Progenitor cell of endocrine pancreas (in vitro differentiated cells): ENCODE measurements around the gene GALK1. TPM values are rescaled to one million over a fixed set of nuclear protein-coding genes. Genes with fewer than 3 reads are reported as not detected.
A peak's percentile ranks its signal among the peaks of the same experiment; 100 is the strongest.

ENCODE experiments used
- DNase-seq: peaks from one replicate; pipeline ENCODE4 v3.0.0; 2021; ENCODE audit warnings: low spot score; ENCODE audit not compliant: unreplicated experiment
- H3K27ac Mint-ChIP-seq: 2 replicates; pipeline ENCODE4 v1.8.0; 2021; ENCODE audit warnings: mild to moderate bottlenecking, moderate library complexity, mixed read lengths
- H3K27me3 Mint-ChIP-seq: 2 replicates; pipeline ENCODE4 v1.8.0; 2021; ENCODE audit warnings: mixed read lengths
- H3K36me3 Mint-ChIP-seq: 2 replicates; pipeline ENCODE4 v1.8.0; 2022; ENCODE audit warnings: mixed read lengths; ENCODE audit not compliant: insufficient read depth
- H3K4me1 Mint-ChIP-seq: 2 replicates; pipeline ENCODE4 v1.8.0; 2021; ENCODE audit warnings: low read depth, mixed read lengths
- H3K4me3 Mint-ChIP-seq: 2 replicates; pipeline ENCODE4 v1.8.0; 2021; ENCODE audit warnings: low read depth, mild to moderate bottlenecking, moderate library complexity, mixed read lengths
- H3K9me3 Mint-ChIP-seq: 2 replicates; pipeline ENCODE4 v1.8.0; 2021; ENCODE audit warnings: low read depth, mixed read lengths
- CTCF ChIP-seq: fragments of 200-600 bp; sonication (generic); IDR thresholded peaks from one replicate; pipeline ENCODE4 v1.5.0; 2021; ENCODE audit warnings: antibody characterized with exemption, mild to moderate bottlenecking; ENCODE audit not compliant: unreplicated experiment
- total RNA-seq: library from RNA; stranded (reverse); gene quantifications from 2 replicates; pipeline ENCODE4 v1.2.1, GENCODE V29; 2021

GALK1 gene
- total RNA-seq, 1 donor from 2014 or later = 11.2 TPM

GRCh38 chr17:75752405-75752709, 12.6 kb downstream of the GALK1 start:
- Mint-ChIP-seq H3K9me3 (no peaks in the 10 kb centered on the region), H3K27ac (no peak overlapping the region), H3K4me3 (no peak overlapping the region), H3K36me3 (no peaks in the 10 kb centered on the region), H3K4me1 (peaks cover 3% of the 10 kb centered on the region), H3K27me3 (peaks cover 9% of the 10 kb centered on the region)
- DNase-seq = no peak
- TF ChIP-seq CTCF = no peak

DNA sequence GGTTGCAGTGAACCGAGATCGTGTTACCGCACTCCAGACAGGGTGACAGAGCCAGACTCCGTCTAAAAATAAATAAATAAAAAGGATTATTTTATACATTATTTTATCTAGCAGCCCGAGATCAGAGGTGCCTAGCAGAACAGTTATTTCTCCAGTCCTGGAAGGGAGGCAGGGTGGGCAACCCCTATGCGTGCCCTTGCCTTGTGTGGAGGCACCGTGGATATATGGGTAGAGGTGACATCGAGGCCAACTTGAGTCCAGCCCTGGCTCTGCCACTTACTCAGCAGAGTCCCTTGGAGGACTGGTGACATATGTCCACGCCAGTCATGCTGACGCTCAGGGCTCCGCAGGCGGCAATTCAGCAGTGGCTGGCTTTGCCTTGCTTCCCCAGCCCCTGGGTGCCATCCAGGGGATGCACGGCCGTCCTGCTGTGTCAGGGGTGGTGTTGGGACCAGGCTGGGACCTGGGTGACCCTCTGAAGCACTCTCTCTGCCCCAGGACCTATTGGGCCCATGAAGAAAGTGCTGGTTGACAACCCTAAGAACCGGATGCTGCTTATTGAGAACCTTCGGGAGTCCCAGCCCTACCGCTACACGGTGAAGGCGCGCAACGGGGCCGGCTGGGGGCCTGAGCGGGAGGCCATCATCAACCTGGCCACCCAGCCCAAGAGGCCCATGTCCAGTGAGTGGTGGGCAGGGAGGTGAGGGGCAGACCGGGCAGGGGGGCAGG, 13.2 kb downstream of the GALK1 start:
- TF ChIP-seq CTCF = no peak
- Mint-ChIP-seq H3K9me3 (no peaks in the 10 kb centered on the region), H3K4me3 (no peak overlapping the region), H3K4me1 (peaks cover 3% of the 10 kb centered on the region), H3K27me3 (peaks cover 9% of the 10 kb centered on the region), H3K27ac (no peak overlapping the region), H3K36me3 (no peaks in the 10 kb centered on the region)
- DNase-seq = no peak

GRCh38 chr17:75750661-75751423, 14.2 kb downstream of the GALK1 start:
- Mint-ChIP-seq H3K36me3 (no peaks in the 10 kb centered on the region), H3K4me3 (no peak overlapping the region), H3K27me3 (peaks cover 9% of the 10 kb centered on the region), H3K27ac (no peak overlapping the region), H3K4me1 (peaks cover 3% of the 10 kb centered on the region), H3K9me3 (no peaks in the 10 kb centered on the region)
- no peak for DNase-seq
- no peak for TF ChIP-seq CTCF

DNA sequence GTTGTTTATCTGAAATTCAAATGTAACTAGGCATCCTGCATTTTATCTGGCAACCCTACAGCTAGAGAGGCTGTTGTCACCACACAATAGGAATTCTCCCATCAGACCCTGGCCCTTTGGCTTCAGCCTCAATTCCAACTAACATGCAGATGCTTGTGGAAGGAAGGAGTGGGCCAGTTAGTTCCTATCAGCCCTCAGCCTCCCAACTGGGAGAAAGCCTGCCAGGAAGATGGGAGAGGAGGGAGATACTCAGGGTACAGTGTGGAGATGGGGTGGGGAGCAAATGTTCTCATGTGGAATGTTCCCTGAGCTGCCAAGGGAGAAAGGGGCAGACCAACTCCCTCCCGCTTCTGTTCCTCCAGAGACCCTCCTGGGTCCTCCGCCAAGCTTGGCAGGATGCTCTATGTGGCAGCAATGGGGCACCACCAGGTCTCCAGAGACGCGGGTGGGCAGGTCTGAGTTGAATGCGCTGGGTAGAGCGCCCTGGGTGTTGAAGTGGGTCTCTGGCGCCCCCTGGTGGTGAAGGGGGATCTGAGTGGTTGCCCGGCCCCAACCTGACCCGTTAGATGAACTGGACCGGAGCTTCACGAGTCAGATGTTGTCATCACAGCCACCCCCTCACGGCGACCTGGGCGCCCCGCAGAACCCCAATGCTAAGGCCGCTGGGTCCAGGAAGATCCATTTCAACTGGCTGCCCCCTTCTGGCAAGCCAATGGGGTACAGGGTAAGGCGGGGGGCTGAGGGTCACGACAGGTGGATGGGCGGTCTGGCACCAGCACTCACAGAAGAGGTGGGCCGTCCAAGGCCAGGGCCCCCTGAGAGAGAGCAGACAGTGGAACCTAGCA, 15.2 kb downstream of the GALK1 start:
- Mint-ChIP-seq H3K4me1 (peaks cover 3% of the 10 kb centered on the region), H3K27me3 (peaks cover 8% of the 10 kb centered on the region), H3K36me3 (no peaks in the 10 kb centered on the region), H3K27ac (no peak overlapping the region), H3K4me3 (no peak overlapping the region), H3K9me3 (no peaks in the 10 kb centered on the region)
- peak; percentile 98 for TF ChIP-seq CTCF
- DNase-seq = peak; percentile 79

- no peak for DNase-seq
- H3K27ac Mint-ChIP-seq = no peak overlapping the region
- H3K27me3 Mint-ChIP-seq = peaks cover 5% of the 10 kb centered on the region
- no peaks in the 10 kb centered on the region for H3K4me1 Mint-ChIP-seq
- H3K9me3 Mint-ChIP-seq = no peaks in the 10 kb centered on the region
- no peak overlapping the region for H3K4me3 Mint-ChIP-seq
- no peaks in the 10 kb centered on the region for H3K36me3 Mint-ChIP-seq
- TF ChIP-seq CTCF = no peak
Measured at GRCh38 chr17:75748706-75749105, 16.3 kb downstream of the GALK1 start.
